Activated CD4-positive, CD25-positive, alpha-beta regulatory T cell treated with anti-CD3 and anti-CD28 coated beads, Interleukin-2, amount 50 U/mL, for 72 hours (primary cell): ENCODE measurements around the gene ARGLU1.

Source experiments
- DNase-seq: peaks from one replicate; pipeline ENCODE4 v3.0.0; 2021

ARGLU1 gene

GRCh38 chr13:106498158-106498557 lies 69.8 kb downstream of the ARGLU1 start:
- DNase-seq, result no peak

GRCh38 chr13:106497079-106497478 lies 70.9 kb downstream of the ARGLU1 start:
- no peak for DNase-seq

- no peak for DNase-seq
Observed at GRCh38 chr13:106496072-106496997, 71.6 kb downstream of the ARGLU1 start.

DNA sequence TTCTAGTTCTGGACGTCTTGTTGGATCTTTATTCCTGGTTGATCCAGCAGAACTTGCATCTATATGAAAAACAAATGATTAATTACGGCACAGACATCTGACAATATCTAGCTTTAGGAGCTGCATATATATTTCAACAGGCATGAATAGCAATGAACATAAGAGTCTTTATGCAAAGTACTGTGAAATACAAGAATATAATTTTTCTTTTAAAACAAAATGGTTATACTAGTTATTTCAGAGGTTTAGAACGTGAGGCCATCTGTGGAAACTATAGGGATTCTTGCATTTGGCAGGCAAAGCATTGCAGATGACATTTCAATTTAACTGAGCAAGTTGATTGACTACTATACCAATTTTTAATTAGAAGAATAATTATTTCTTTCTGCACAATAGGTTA lies 73.0 kb downstream of the ARGLU1 start:
- no peak for DNase-seq

- no peak for DNase-seq
Observed at GRCh38 chr13:106494506-106494905, 73.4 kb downstream of the ARGLU1 start.

DNA sequence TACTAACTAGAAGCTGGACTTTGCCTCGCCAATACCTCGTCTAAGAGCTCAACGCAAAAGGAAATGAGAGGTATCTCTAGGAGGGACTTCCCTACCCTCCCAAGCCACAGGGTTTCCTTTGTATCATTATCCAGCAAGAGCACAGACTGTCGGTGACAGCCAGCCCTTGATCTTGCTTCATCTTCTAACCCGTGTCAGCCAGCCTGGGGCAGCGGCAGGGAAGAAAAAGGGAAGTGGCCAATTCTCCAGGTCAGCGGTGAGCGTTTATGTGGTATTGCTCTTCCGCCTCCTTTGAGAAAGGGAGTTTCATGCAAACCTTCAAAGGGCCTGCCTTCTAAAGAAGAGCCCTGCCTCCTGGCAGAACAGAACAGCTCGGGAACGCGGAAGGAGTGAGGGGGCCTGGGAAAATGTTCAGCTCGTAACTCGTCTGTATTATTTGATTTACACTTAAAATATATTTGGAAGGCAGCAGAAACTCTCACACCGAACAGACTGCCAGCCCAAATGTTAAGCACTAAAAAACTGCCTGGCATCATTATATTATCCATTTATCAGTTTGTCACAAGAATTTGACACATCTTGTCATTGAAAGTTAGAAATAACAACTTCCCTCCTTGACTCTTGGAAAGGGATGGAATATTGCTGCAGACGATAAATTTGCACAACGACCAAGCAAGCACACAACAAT lies 74.3 kb downstream of the ARGLU1 start:
- no peak for DNase-seq

DNA sequence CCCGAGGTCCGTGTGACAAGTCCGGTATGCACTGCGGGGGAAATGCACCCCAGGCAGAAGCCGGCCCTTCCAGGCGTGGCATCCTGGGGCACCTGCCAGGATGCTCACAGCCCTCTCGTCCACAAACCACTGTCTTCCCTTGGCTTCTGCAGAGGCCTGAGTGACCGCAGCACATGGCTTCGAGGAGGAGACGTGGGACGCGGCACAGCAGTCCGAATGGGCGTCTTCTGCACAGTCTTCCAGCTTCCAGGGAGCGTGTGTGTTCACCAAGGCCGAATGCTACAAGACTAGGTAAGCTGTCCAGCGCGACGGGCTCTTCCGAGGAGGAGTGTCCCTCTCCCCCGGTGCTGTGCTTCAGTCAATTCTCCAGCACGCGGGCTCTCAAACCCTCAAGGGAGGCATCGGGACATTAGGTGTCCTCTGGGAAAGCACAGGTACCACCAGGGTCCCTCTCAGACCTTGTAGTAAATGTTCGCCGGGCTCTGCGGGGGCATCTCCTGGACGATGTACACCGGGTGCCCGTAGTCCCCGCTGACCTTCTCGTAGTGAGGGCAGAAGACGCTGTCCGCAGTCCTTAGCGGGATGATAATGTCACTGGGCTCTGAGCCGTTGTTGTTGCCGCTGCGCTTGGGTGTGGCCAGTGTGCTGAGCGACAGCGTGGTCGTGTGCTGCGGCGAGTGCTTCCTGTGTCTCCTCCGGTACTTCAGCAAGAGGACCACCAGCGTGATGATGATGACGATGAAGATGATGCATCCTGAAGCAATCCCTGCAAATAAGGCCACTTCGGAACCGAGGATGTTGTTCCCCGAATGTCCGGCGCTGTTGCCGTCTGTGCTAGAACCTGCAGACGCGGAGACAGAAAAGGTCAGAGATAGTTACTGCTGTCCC lies 75.1 kb downstream of the ARGLU1 start:
- DNase-seq, result no peak

- no peak for DNase-seq
Observed at GRCh38 chr13:106491928-106492587, 75.9 kb downstream of the ARGLU1 start.
